ENCODE results near the gene CDK14.
"Not testable (repeated sequence)": the region's sequence is repeated elsewhere in the genome, so short reads cannot be mapped to it uniquely, and the experiment has no call there.

Gene CDK14

GRCh38 chr7:91135300-91135699 lies 539.2 kb downstream of the CDK14 start:
- DNase-seq: no peak

GRCh38 chr7:91135703-91136430 lies 539.7 kb downstream of the CDK14 start:
- DNase-seq: no peak

- DNase-seq: no peak
Measured at GRCh38 chr7:91137153-91137787, 541.1 kb downstream of the CDK14 start.

- no peak for DNase-seq
Measured at GRCh38 chr7:91137788-91138368, 541.8 kb downstream of the CDK14 start.

- no peak for DNase-seq
Measured at GRCh38 chr7:91140286-91140685, 544.2 kb downstream of the CDK14 start.

GRCh38 chr7:91140982-91141381 lies 544.9 kb downstream of the CDK14 start:
- no peak for DNase-seq

GRCh38 chr7:91142743-91143142 lies 546.6 kb downstream of the CDK14 start:
- no peak for DNase-seq

GRCh38 chr7:91149341-91150246 lies 553.5 kb downstream of the CDK14 start:
- DNase-seq: no peak

GRCh38 chr7:91151916-91152315 lies 555.8 kb downstream of the CDK14 start:
- DNase-seq: no peak

- DNase-seq: no peak
Measured at GRCh38 chr7:91156316-91157185, 560.4 kb downstream of the CDK14 start.

- no peak for DNase-seq
Measured at GRCh38 chr7:91157579-91158320, 561.6 kb downstream of the CDK14 start.

GRCh38 chr7:91162436-91162835 lies 566.3 kb downstream of the CDK14 start:
- DNase-seq: no peak

GRCh38 chr7:91164506-91164905 lies 568.4 kb downstream of the CDK14 start:
- no peak for DNase-seq

GRCh38 chr7:91165006-91165845 lies 569.1 kb downstream of the CDK14 start:
- DNase-seq: no peak

GRCh38 chr7:91165846-91166230 lies 569.7 kb downstream of the CDK14 start:
- no peak for DNase-seq

GRCh38 chr7:91168871-91169829 lies 573.0 kb downstream of the CDK14 start:
- DNase-seq: no peak

GRCh38 chr7:91169830-91170191 lies 573.7 kb downstream of the CDK14 start:
- DNase-seq: no peak

GRCh38 chr7:91173265-91173664 lies 577.1 kb downstream of the CDK14 start:
- DNase-seq: not testable (repeated sequence)

- DNase-seq: no peak
Measured at GRCh38 chr7:91180746-91181145, 584.6 kb downstream of the CDK14 start.
